CD4-positive, alpha-beta T cell (primary cell): Measurements from ENCODE around the gene LARP4. TPM values are rescaled to one million over a fixed set of nuclear protein-coding genes. Genes with fewer than 3 reads are reported as not detected.

Source experiments
- ATAC-seq: fragments of 200-7000 bp; cut with Tn5 transposase; one replicate; pipeline ENCODE4 v1.10.0; 2022; ENCODE audit warnings: mild to moderate bottlenecking; ENCODE audit not compliant: poor library complexity
- CTCF ChIA-PET: fragments of 350-600 bp; sonication (Branson Sonifier 250); formaldehyde crosslinking; loops from one replicate; lab custom pipeline; 2021; ENCODE audit warnings: antibody characterized with exemption, inconsistent platforms; lab: Charles Lee
- POLR2A ChIA-PET: fragments of 350-600 bp; sonication (Branson Sonifier 250); formaldehyde crosslinking; loops from one replicate; lab custom pipeline; 2021; ENCODE audit warnings: antibody characterized with exemption, inconsistent platforms; lab: Charles Lee
- DNase-seq, 14 experiments: peaks; one replicate each; pipeline ENCODE4 v3.0.0-alpha.2; 2013 to 2020; ENCODE audit warnings: mixed read lengths in 2 of 14
- H3K27ac ChIP-seq, 2 donors: one replicate each; pipeline versions ENCODE4 v1.5.1 to v1.7.0; 2013; ENCODE audit warnings: low read length in 2 of 2, low read depth in 1 of 2, mild to moderate bottlenecking in 1 of 2
- H3K27me3 ChIP-seq, 2 experiments: 1 replicate in 1 of 2; 2 replicates in 1 of 2; pipeline versions ENCODE4 v1.6.1 to v1.7.0; 2013; ENCODE audit warnings: low read length in 2 of 2, control low read depth in 1 of 2, mild to moderate bottlenecking in 1 of 2, moderate library complexity in 1 of 2; ENCODE audit not compliant: insufficient read depth in 2 of 2, control insufficient read depth in 1 of 2
- H3K36me3 ChIP-seq: one replicate; pipeline ENCODE4 v1.6.1; 2013; ENCODE audit warnings: low read length, control low read depth; ENCODE audit not compliant: insufficient read depth
- H3K4me1 ChIP-seq: one replicate; pipeline ENCODE4 v1.6.1; 2013; ENCODE audit warnings: low read length, control low read depth; ENCODE audit not compliant: insufficient read depth
- H3K4me3 ChIP-seq: one replicate; pipeline ENCODE4 v1.5.1; 2013; ENCODE audit warnings: mild to moderate bottlenecking, low read length, moderate library complexity
- H3K9me3 ChIP-seq, 2 experiments: 1 replicate in 1 of 2; 2 replicates in 1 of 2; pipeline versions ENCODE4 v1.6.1 to v1.7.0; 2013; ENCODE audit warnings: low read length in 2 of 2, mild to moderate bottlenecking in 2 of 2, control low read depth in 1 of 2, moderate library complexity in 1 of 2; ENCODE audit not compliant: control insufficient read depth in 1 of 2, insufficient read depth in 1 of 2
- H3K27ac Mint-ChIP-seq: one replicate; pipeline ENCODE4 v1.8.0; 2020; ENCODE audit warnings: mixed read lengths
- H3K27me3 Mint-ChIP-seq: one replicate; pipeline ENCODE4 v1.8.0; 2021; ENCODE audit warnings: mixed read lengths
- H3K36me3 Mint-ChIP-seq: one replicate; pipeline ENCODE4 v1.8.0; 2021; ENCODE audit warnings: low read depth, mixed read lengths
- H3K4me1 Mint-ChIP-seq: one replicate; pipeline ENCODE4 v1.8.0; 2021; ENCODE audit warnings: low read depth, mixed read lengths
- H3K4me3 Mint-ChIP-seq: one replicate; pipeline ENCODE4 v1.8.0; 2020; ENCODE audit warnings: mild to moderate bottlenecking, mixed read lengths
- H3K9me3 Mint-ChIP-seq: one replicate; pipeline ENCODE4 v1.8.0; 2020; ENCODE audit warnings: mixed read lengths
- CTCF ChIP-seq: fragments of 200-600 bp; IDR thresholded peaks from one replicate; pipeline ENCODE4 v1.8.0; 2022; ENCODE audit warnings: antibody characterized with exemption, mild to moderate bottlenecking
- intact Hi-C, 2 experiments: fragments of 100-400 bp; cut with DNase I in 1 of 2; cut with micrococcal nuclease in 1 of 2; formaldehyde crosslinking; loops; one replicate each; pipeline versions ENCODE4 v1.15.1 to v1.9.0; 2023 to 2025; cut with DNase I, micrococcal nuclease
- total RNA-seq, 174 experiments: library from RNA in 2 of 174; stranded (reverse) in 2 of 174; gene quantifications; one replicate each; pipeline ENCODE4 v1.2.3 and lab custom pipeline; 2021 to 2026

LARP4 gene
- total RNA-seq, 2 experiments from 2014 or later, result 17.6 to 18.1 TPM

- DNase-seq, result no peak
- Histone ChIP-seq H3K27ac (no peak overlapping the region), H3K27me3 (no peaks in the 10 kb centered on the region), H3K4me1 (peaks cover 26% of the 10 kb centered on the region), H3K4me3 (no peak overlapping the region), H3K9me3 (no peaks in the 10 kb centered on the region), H3K36me3 (no peaks in the 10 kb centered on the region)
- no peak for TF ChIP-seq CTCF
- intact Hi-C loops, result no loop called here
- H3K4me3 Mint-ChIP-seq, result no peak overlapping the region
- no peaks in the 10 kb centered on the region for H3K9me3 Mint-ChIP-seq
- H3K36me3 Mint-ChIP-seq, result peaks cover 30% of the 10 kb centered on the region
- ChIA-PET CTCF (no interaction called here), POLR2A (no interaction called here)
- no peaks in the 10 kb centered on the region for H3K27me3 Mint-ChIP-seq
- no peak for ATAC-seq
- no peak overlapping the region for H3K27ac Mint-ChIP-seq
- peaks cover 52% of the 10 kb centered on the region for H3K4me1 Mint-ChIP-seq
Observed at GRCh38 chr12:50527359-50527726, 126.7 kb downstream of the LARP4 start.

GRCh38 chr12:50528800-50529199 is 128.1 kb downstream of the LARP4 start:
- H3K27ac ChIP-seq, result no peak overlapping the region
- H3K4me1 Mint-ChIP-seq, result peaks cover 41% of the 10 kb centered on the region
- ChIA-PET POLR2A (interaction anchor here (0.7 to 1.5 kb wide), 2 partner anchors 11 to 24 kb away, joined by 3 to 4 read pairs; partner anchors contain the start of gene DIP2B), CTCF (interaction anchor here (1.1 kb wide), 1 partner anchor 24 kb away, joined by 4 read pairs; the partner anchor contains the start of gene DIP2B)
- no peaks in the 10 kb centered on the region for H3K9me3 ChIP-seq
- no peak overlapping the region for H3K4me3 ChIP-seq
- intact Hi-C loops, result no loop called here
- H3K27me3 ChIP-seq, result no peaks in the 10 kb centered on the region
- H3K9me3 Mint-ChIP-seq, result no peaks in the 10 kb centered on the region
- no peaks in the 10 kb centered on the region for H3K27me3 Mint-ChIP-seq
- no peak overlapping the region for H3K4me3 Mint-ChIP-seq
- no peak for ATAC-seq
- TF ChIP-seq CTCF, result no peak
- H3K36me3 ChIP-seq, result no peaks in the 10 kb centered on the region
- DNase-seq, result no peak
- peaks cover 26% of the 10 kb centered on the region for H3K36me3 Mint-ChIP-seq
- peaks cover 39% of the 10 kb centered on the region for H3K4me1 ChIP-seq
- peak overlapping the region; percentile 63 for H3K27ac Mint-ChIP-seq

- no peak overlapping the region for H3K4me3 ChIP-seq
- H3K36me3 ChIP-seq, result no peaks in the 10 kb centered on the region
- ChIA-PET POLR2A (interaction anchor here (0.7 to 1.5 kb wide), 2 partner anchors 11 to 24 kb away, joined by 3 to 4 read pairs; partner anchors contain the start of gene DIP2B), CTCF (interaction anchor here (1.1 kb wide), 1 partner anchor 24 kb away, joined by 4 read pairs; the partner anchor contains the start of gene DIP2B)
- no peak for TF ChIP-seq CTCF
- DNase-seq, result no peak
- ATAC-seq, result no peak
- H3K9me3 ChIP-seq, result no peaks in the 10 kb centered on the region
- Mint-ChIP-seq H3K9me3 (no peaks in the 10 kb centered on the region), H3K4me3 (no peak overlapping the region), H3K27ac (peak overlapping the region; percentile 63), H3K4me1 (peaks cover 36% of the 10 kb centered on the region), H3K36me3 (peaks cover 20% of the 10 kb centered on the region), H3K27me3 (no peaks in the 10 kb centered on the region)
- H3K4me1 ChIP-seq, result peaks cover 40% of the 10 kb centered on the region
- H3K27me3 ChIP-seq, result no peaks in the 10 kb centered on the region
- no peak overlapping the region for H3K27ac ChIP-seq
- intact Hi-C loops, result no loop called here
Observed at GRCh38 chr12:50529345-50529744, 128.7 kb downstream of the LARP4 start.

Other genes with a start within 250 kb of the LARP4 start
- gene CERS5, start 233.5 kb upstream of the LARP4 start, total RNA-seq, result 10 to 100 TPM; 42.3 to 44.5 TPM
- 1 to 10 TPM; 4.6 to 5.1 TPM for gene LIMA1, start 117.4 kb upstream of the LARP4 start, total RNA-seq
- gene FAM186A, start 4.3 kb upstream of the LARP4 start, total RNA-seq, result not detected
- gene DIP2B, start 104.1 kb downstream of the LARP4 start, total RNA-seq, result 10 to 100 TPM; 29.5 to 30.0 TPM